Measurements from ENCODE around the gene USF3. TPM values are rescaled to one million over a fixed set of nuclear protein-coding genes. Genes with fewer than 3 reads are reported as not detected.

The USF3 gene
- total and polyA plus RNA-seq, 2 of the 13 experiments (the other 11 are each of a cell fraction or from before 2014, with no cell fraction given), result 6.3 to 15.2 TPM

DNA sequence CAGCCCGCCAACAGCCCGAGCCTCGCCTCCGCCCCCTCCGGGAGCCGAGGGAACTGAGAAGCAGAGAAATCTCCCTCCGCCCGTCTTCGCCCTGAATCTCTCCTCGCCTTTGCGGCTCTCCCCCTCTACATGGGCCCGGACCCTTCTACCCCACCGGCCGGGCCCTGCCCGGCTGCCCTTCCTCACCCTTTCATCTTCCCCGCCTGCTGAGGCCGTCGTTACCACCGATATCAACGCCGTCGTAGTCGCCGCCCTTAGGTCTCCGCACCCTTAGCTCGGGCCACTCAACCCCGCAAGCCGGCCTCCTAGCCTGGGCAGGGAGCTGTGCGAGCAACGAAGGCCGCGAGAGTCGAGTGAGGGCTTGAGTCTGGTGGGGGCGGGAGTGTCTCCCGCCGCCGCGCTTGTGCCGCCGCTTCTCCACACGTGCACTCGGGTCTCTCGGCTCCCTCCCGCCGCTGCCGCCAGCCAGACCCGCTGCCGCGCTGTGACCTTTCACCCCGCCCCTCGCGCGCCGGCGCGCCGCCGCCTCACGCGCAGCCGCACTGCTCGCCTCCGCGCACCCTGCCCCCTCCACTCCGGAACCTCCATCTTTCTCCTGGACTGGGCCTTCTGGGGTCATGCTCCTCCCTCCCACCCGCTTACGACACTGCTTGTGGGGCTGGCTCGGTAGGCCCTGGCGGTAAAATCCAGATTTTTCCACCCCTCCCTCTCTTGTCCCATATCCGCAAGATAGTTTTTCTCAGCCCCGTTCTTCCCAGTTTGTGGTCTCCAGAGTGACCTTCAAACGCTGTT is 49.5 kb upstream of the USF3 start, which contains the start of gene NAA50 (continued):
- TF ChIP-seq, protein P1, sequence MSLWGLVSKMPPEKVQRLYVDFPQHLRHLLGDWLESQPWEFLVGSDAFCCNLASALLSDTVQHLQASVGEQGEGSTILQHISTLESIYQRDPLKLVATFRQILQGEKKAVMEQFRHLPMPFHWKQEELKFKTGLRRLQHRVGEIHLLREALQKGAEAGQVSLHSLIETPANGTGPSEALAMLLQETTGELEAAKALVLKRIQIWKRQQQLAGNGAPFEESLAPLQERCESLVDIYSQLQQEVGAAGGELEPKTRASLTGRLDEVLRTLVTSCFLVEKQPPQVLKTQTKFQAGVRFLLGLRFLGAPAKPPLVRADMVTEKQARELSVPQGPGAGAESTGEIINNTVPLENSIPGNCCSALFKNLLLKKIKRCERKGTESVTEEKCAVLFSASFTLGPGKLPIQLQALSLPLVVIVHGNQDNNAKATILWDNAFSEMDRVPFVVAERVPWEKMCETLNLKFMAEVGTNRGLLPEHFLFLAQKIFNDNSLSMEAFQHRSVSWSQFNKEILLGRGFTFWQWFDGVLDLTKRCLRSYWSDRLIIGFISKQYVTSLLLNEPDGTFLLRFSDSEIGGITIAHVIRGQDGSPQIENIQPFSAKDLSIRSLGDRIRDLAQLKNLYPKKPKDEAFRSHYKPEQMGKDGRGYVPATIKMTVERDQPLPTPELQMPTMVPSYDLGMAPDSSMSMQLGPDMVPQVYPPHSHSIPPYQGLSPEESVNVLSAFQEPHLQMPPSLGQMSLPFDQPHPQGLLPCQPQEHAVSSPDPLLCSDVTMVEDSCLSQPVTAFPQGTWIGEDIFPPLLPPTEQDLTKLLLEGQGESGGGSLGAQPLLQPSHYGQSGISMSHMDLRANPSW (CRISPR knock-in tag; IDR thresholded peaks at IDR 0.05; ENCODE audit: borderline replicate concordance), result peak; percentile 12; the same call in 1 of the 2 replicates
- TF ChIP-seq, protein P2, sequence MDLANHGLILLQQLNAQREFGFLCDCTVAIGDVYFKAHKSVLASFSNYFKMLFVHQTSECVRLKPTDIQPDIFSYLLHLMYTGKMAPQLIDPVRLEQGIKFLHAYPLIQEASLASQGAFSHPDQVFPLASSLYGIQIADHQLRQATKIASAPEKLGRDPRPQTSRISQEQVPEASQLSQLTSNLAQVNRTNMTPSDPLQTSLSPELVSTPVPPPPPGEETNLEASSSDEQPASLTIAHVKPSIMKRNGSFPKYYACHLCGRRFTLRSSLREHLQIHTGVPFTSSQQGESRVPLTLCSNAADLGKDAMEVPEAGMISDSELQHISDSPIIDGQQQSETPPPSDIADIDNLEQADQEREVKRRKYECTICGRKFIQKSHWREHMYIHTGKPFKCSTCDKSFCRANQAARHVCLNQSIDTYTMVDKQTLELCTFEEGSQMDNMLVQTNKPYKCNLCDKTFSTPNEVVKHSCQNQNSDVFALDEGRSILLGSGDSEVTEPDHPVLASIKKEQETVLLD (CRISPR knock-in tag; IDR thresholded peaks at IDR 0.05; ENCODE audit: low read depth), result no peak; the same call in none of the 2 replicates
- peak; percentile 79 for TF ChIP-seq SAFB2 (CRISPR knock-in tag; IDR thresholded peaks at IDR 0.05; ENCODE audit: borderline replicate concordance, low read depth)

DNA sequence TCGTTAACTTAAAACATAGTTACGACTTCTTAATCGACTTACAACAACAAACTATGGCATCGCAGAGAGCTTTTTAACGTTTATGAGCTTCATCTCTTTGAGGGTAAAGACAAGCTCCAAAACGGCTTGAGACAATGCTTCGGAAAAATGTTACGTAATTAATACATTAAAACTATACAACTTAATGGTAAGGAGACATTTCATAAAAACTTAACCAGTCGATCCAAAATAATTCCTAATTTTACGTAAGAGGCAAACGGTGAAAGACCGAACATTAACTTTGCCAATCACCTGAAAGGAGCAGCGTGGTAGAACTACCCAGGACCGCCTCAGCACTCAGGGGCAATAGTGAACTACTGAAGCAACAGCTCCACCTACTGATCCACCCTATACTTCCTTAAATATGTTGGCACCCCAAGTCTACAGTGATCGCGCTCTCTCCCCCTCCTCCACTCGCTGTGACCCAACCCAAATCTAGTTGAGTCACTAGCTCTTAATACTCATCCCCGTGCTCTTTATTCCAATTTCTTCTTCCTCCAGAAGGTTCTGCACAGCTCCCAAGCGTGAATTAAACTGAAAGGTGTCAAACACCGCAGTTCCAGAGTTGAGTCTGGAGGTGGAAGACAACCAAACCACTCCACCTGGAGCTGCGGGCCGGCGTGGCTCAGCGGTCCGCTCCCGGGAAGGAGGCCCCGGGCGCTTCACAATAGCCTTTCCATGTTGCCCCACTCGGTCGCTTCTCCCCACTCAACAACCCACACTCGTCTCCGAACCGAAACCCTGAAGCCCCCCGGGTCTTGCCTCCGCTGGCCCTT is 48.7 kb upstream of the USF3 start:
- Histone ChIP-seq H3K79me2 (ENCODE audit: insufficient read depth, low read length) (peaks cover 89% of the 10 kb centered on the region), H3K27me3 (ENCODE audit: control insufficient read depth in 1 of 2, insufficient read depth in 2 of 2, low read length in 2 of 2) (no peaks in the 10 kb centered on the region; a peak in 1 of 5 replicates), H3K4me1 (ENCODE audit: insufficient read depth, low read length) (peaks cover 60% of the 10 kb centered on the region), H3K9ac (ENCODE audit: insufficient read depth, low read depth, low read length) (peak overlapping the region; percentile 98), H3K9me3 (ENCODE audit: low read length) (no peaks in the 10 kb centered on the region), H2AFZ (ENCODE audit: low read length) (no peak overlapping the region), H3K4me3 (replicated peaks in 1 of 3; ENCODE audit: insufficient read depth in 1 of 3, low read depth in 2 of 3, low read length in 3 of 3) (peak overlapping the region; percentile 92 to 100 (median 97)), H3K27ac (ENCODE audit: extremely low read length, insufficient read depth, low read length) (peak overlapping the region; percentile 100), H3K4me2 (ENCODE audit: low read depth, low read length) (peak overlapping the region; percentile 97), H4K20me1 (ENCODE audit: insufficient read depth, low read length) (peaks cover 30% of the 10 kb centered on the region), H3K36me3 (replicated peaks in 1 of 2; ENCODE audit: control insufficient read depth in 1 of 2, insufficient read depth in 2 of 2, low read length in 2 of 2) (no peaks in the 10 kb centered on the region; a peak in 1 of 5 replicates)
- under 1% methylated on average over 25 of the region's 35 CpGs for WGBS (ENCODE audit: low lambda C conversion rate)
- DNase-seq (ENCODE audit: low spot score) (peak; percentile 79), ATAC-seq (peak; percentile 73), FAIRE-seq (peak; percentile 94)
- CTCF ChIA-PET (ENCODE audit: low intra/inter-chr PET ratio, low total read pairs), result interaction anchor here (0.6 to 2.1 kb wide), 3 partner anchors 9 to 286 kb away, joined by 3 to 20 read pairs (median 4); no protein-coding TSS in a partner anchor
- intact Hi-C loops (cut with micrococcal nuclease; ENCODE audit: unreplicated experiment), result loop anchor here (1.0 to 10.0 kb wide), 6 partner anchors 9 to 250 kb away; partner anchors contain the start of gene USF3
- BruUV-seq (replicated peaks), result no TSS peak
- in situ Hi-C loops (cut with HindIII; ENCODE audit: extremely low pct_ligation_motif_present, low pct_unique_long_range_greater_than_20kb), result loop anchor here (10.0 kb wide), 1 partner anchor 90 kb away; the partner anchor contains the start of gene GRAMD1C
- POLR2A ChIA-PET, result interaction anchor here (0.8 to 4.0 kb wide), 6 partner anchors 22 to 726 kb away, joined by 3 to 22 read pairs (median 3); partner anchors contain the start of genes CCDC191 and USF3
- TF ChIP-seq YEATS2 (CRISPR knock-in tag; IDR thresholded peaks at IDR 0.05; ENCODE audit: borderline replicate concordance), result no peak
- TF ChIP-seq, protein P3, sequence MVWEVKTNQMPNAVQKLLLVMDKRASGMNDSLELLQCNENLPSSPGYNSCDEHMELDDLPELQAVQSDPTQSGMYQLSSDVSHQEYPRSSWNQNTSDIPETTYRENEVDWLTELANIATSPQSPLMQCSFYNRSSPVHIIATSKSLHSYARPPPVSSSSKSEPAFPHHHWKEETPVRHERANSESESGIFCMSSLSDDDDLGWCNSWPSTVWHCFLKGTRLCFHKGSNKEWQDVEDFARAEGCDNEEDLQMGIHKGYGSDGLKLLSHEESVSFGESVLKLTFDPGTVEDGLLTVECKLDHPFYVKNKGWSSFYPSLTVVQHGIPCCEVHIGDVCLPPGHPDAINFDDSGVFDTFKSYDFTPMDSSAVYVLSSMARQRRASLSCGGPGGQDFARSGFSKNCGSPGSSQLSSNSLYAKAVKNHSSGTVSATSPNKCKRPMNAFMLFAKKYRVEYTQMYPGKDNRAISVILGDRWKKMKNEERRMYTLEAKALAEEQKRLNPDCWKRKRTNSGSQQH (CRISPR knock-in tag; IDR thresholded peaks at IDR 0.05; ENCODE audit: low read depth), result 0 out of 2 replicates have a peak, but pooled peaks have one; percentile 21
- TF ChIP-seq MTA1 (CRISPR knock-in tag; IDR thresholded peaks at IDR 0.05; ENCODE audit: borderline replicate concordance), result no peak
- TF ChIP-seq STAG1 (CRISPR knock-in tag; IDR thresholded peaks at IDR 0.05), result peak; percentile 64
- no peak for TF ChIP-seq FOXO1 (CRISPR knock-in tag; IDR thresholded peaks at IDR 0.05)
- TF ChIP-seq ZC3H4 (CRISPR knock-in tag; IDR thresholded peaks at IDR 0.05; ENCODE audit: borderline replicate concordance), result no peak
- TF ChIP-seq SMC3 (IDR thresholded peaks at IDR 0.05; ENCODE audit: low read length), result peak; percentile 30
